HepG2 (cell line): Measurements from ENCODE around the gene ANO2. TPM values are rescaled to one million over a fixed set of nuclear protein-coding genes. Genes with fewer than 3 reads are reported as not detected.

Experiments used
- ATAC-seq: fragments of 200-7000 bp; cut with Tn5 transposase; 3 replicates; pipeline ENCODE4 v1.9.1; 2020; ENCODE audit warnings: mild to moderate bottlenecking, moderate library complexity
- BruUV-seq: library from RNA; stranded (reverse); fragments of 400-500 nt; replicated peaks from 2 replicates; lab custom pipeline; 2021; lab: Mats Ljungman, UMichigan
- CTCF ChIA-PET: fragments of 300-600 bp; formaldehyde crosslinking; extraction: SDS; loops from one replicate; lab custom pipeline; 2021; ENCODE audit warnings: low total read pairs, inconsistent platforms, low intra/inter-chr PET ratio; lab: Yijun Ruan, JAX
- POLR2A ChIA-PET: fragments of 350-600 bp; sonication (Branson Sonifier 250); formaldehyde crosslinking; loops from one replicate; lab custom pipeline; 2020; ENCODE audit warnings: antibody characterized with exemption, inconsistent platforms; lab: Yijun Ruan, JAX
- DNase-seq: peaks from one replicate; pipeline ENCODE4 v3.0.0-alpha.2; 2015; ENCODE audit warnings: low spot score
- FAIRE-seq: peaks from 3 replicates; lab custom pipeline; 2011; peaks lifted over from hg19 to GRCh38; lab: Jason Lieb, UNC
- H2AFZ ChIP-seq: one replicate; pipeline ENCODE4 v1.6.1; 2011; ENCODE audit warnings: low read length, inconsistent platforms
- H3K27ac ChIP-seq: fragments of 300-600 bp; 3 replicates; pipeline ENCODE4 v1.8.0; 2011; ENCODE audit warnings: mixed run types, mild to moderate bottlenecking, mixed read lengths, low read length, inconsistent platforms; ENCODE audit not compliant: insufficient read depth; ENCODE audit errors: extremely low read length
- H3K27me3 ChIP-seq, 2 experiments: fragments of 200-600 bp in 1 of 2; 2 replicates in 1 of 2; 3 replicates in 1 of 2; pipeline versions ENCODE4 v1.6.0 to v1.8.0; 2011; ENCODE audit warnings: low read length in 2 of 2, mild to moderate bottlenecking in 2 of 2, moderate library complexity in 2 of 2, inconsistent platforms in 1 of 2; ENCODE audit not compliant: insufficient read depth in 2 of 2, control insufficient read depth in 1 of 2
- H3K36me3 ChIP-seq, 2 experiments: fragments of 200-600 bp in 1 of 2; replicated peaks in 1 of 2; 2 replicates in 1 of 2; 3 replicates in 1 of 2; pipeline versions ENCODE4 v1.5.1 to v1.8.0; 2011; ENCODE audit warnings: low read length in 2 of 2, inconsistent platforms in 1 of 2; ENCODE audit not compliant: insufficient read depth in 2 of 2, control insufficient read depth in 1 of 2
- H3K4me1 ChIP-seq: 2 replicates; pipeline ENCODE4 v1.5.1; 2012; ENCODE audit warnings: low read length, inconsistent platforms; ENCODE audit not compliant: insufficient read depth
- H3K4me2 ChIP-seq: 2 replicates; pipeline ENCODE4 v1.6.0; 2011; ENCODE audit warnings: low read depth, low read length, inconsistent platforms
- H3K4me3 ChIP-seq, 3 experiments: fragments of 200-600 bp in 1 of 3; sonication (generic), shearing (Covaris generic) in 1 of 3; replicated peaks in 1 of 3; 2 replicates each; pipeline ENCODE4 v1.5.1; 2011 to 2016; ENCODE audit warnings: low read length in 3 of 3, inconsistent platforms in 2 of 3, low read depth in 2 of 3, mild to moderate bottlenecking in 2 of 3, control low read depth in 1 of 3, mixed read lengths in 1 of 3; ENCODE audit not compliant: insufficient read depth in 1 of 3
- H3K79me2 ChIP-seq: one replicate; pipeline ENCODE4 v1.6.1; 2011; ENCODE audit warnings: low read length, inconsistent platforms; ENCODE audit not compliant: insufficient read depth
- H3K9ac ChIP-seq: 2 replicates; pipeline ENCODE4 v1.6.0; 2011; ENCODE audit warnings: mild to moderate bottlenecking, low read depth, low read length, inconsistent platforms; ENCODE audit not compliant: insufficient read depth
- H3K9me3 ChIP-seq: 2 replicates; pipeline ENCODE4 v1.5.1; 2012; ENCODE audit warnings: mild to moderate bottlenecking, low read length
- H4K20me1 ChIP-seq: 2 replicates; pipeline ENCODE4 v1.6.0; 2011; ENCODE audit warnings: inconsistent platforms, mild to moderate bottlenecking, low read length, moderate library complexity; ENCODE audit not compliant: insufficient read depth
- PTBP1 ChIP-seq: fragments of 200-400 bp; formaldehyde crosslinking; IDR thresholded peaks from 2 replicates; pipeline ENCODE4 v1.6.1; 2018; ENCODE audit warnings: low read length, low read depth; ENCODE audit not compliant: poor library complexity, severe bottlenecking
- REXO4 ChIP-seq: sonication (generic); formaldehyde crosslinking; IDR thresholded peaks from 2 replicates; pipeline ENCODE4 v1.8.0; 2022; ENCODE audit warnings: missing genetic modification reagents, mild to moderate bottlenecking, borderline replicate concordance
- SNRNP70 ChIP-seq: fragments of 200-400 bp; formaldehyde crosslinking; IDR thresholded peaks from 2 replicates; pipeline ENCODE4 v1.6.1; 2017; ENCODE audit warnings: mild to moderate bottlenecking, low read depth, low read length, moderate library complexity
- YEATS2 ChIP-seq: sonication (generic); formaldehyde crosslinking; IDR thresholded peaks from 2 replicates; pipeline ENCODE4 v1.4.0; 2020; ENCODE audit warnings: missing genetic modification reagents, borderline replicate concordance
- ZBTB25 ChIP-seq: IDR thresholded peaks from 2 replicates; pipeline ENCODE4 v1.6.1; 2018; ENCODE audit warnings: missing genetic modification reagents
- ZMYM2 ChIP-seq: sonication (generic); formaldehyde crosslinking; IDR thresholded peaks from 2 replicates; pipeline ENCODE4 v1.8.0; 2022; ENCODE audit warnings: mild to moderate bottlenecking, missing genetic modification reagents
- ZNF207 ChIP-seq: fragments of 450-650 bp; IDR thresholded peaks from 2 replicates; pipeline ENCODE4 v1.6.1; 2016; ENCODE audit warnings: antibody characterized with exemption, borderline replicate concordance
- ZNF263 ChIP-seq: sonication (generic); formaldehyde crosslinking; IDR thresholded peaks from 2 replicates; pipeline ENCODE4 v1.4.0; 2020; ENCODE audit warnings: missing genetic modification reagents
- ZNF451 ChIP-seq: sonication (generic); formaldehyde crosslinking; IDR thresholded peaks from 2 replicates; pipeline ENCODE4 v1.5.0; 2020; ENCODE audit warnings: mild to moderate bottlenecking, missing genetic modification reagents
- ZNF496 ChIP-seq: sonication (generic); formaldehyde crosslinking; IDR thresholded peaks from 2 replicates; pipeline ENCODE4 v1.8.1; 2023; ENCODE audit warnings: mild to moderate bottlenecking, moderate library complexity, missing genetic modification reagents; ENCODE audit not compliant: insufficient replicate concordance
- ZNF788 ChIP-seq: sonication (generic); formaldehyde crosslinking; IDR thresholded peaks from 2 replicates; pipeline ENCODE4 v1.5.0; 2020; ENCODE audit warnings: mild to moderate bottlenecking, missing genetic modification reagents, borderline replicate concordance
- WGBS: methylation state at CpG from one replicate; pipeline ENCODE4 v1.1.6; 2017; ENCODE audit warnings: low lambda C conversion rate; 5-methylcytosine and 5-hydroxymethylcytosine counted together
- in situ Hi-C: cut with HindIII; loops from 2 replicates; pipeline ENCODE4 v1.10.0; 2017; ENCODE audit warnings: low pct_unique_long_range_greater_than_20kb; ENCODE audit not compliant: extremely low pct_ligation_motif_present
- intact Hi-C: fragments of 100-400 bp; cut with micrococcal nuclease; formaldehyde crosslinking; loops from one replicate; pipeline ENCODE4 v1.10.0; 2022; ENCODE audit not compliant: unreplicated experiment
- polyA plus RNA-seq, 8 experiments: library from polyadenylated mRNA; depleted of rRNA in 3 of 8; stranded (reverse) in 7 of 8; unstranded in 1 of 8; fragments of >200 nt; fragmentation: Illumina TruSeq in 4 of 8; extraction: Trizol in 4 of 8; gene quantifications; 2 replicates each; pipeline versions ENCODE4 v1.2.1 to v1.2.3, GENCODE V29; 2011 to 2016; ENCODE audit warnings: low read depth in 4 of 8, missing spikeins in 1 of 8, mixed read lengths in 1 of 8; ENCODE audit not compliant: insufficient read depth in 1 of 8
- total RNA-seq, 5 experiments: library from RNA; depleted of rRNA; stranded (reverse); fragments of >200 nt; fragmentation: Illumina TruSeq; extraction: Trizol; gene quantifications; 2 replicates each; pipeline ENCODE4 v1.2.3, GENCODE V29; 2016; ENCODE audit warnings: low read depth in 1 of 5

Gene ANO2
- total and polyA plus RNA-seq, 2 of the 13 experiments (the other 11 are each of a cell fraction or from before 2014, with no cell fraction given) = 0.18 TPM; not detected in 1

DNA sequence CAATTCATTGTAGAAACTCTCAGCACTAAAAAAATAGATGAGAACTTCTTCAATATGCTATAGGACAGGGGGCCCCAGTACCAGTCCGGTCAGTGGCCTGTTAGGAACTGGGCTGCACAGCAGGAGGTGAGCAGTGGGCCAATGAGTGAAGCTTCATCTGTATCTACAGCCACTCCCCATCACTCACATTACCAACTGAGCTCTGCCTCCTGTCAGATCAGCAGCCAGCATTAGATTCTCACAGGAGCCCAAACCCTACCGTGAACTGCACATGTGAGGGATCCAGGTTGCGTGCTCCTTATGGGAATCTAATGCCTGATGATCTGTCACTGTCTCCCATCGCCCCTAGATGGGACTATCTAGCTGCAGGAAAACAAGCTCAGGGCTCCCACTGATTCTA, 15.7 kb upstream of the ANO2 start:
- H4K20me1 ChIP-seq = no peaks in the 10 kb centered on the region
- TF ChIP-seq ZNF207 (no peak), REXO4 (no peak), ZNF451 (no peak), YEATS2 (CRISPR knock-in tag) (no peak), SNRNP70 (no peak), ZNF263 (CRISPR knock-in tag) (no peak), ZNF788 (CRISPR knock-in tag) (no peak), ZMYM2 (CRISPR knock-in tag) (no peak), ZNF496 (CRISPR knock-in tag) (no peak), PTBP1 (no peak), ZBTB25 (CRISPR knock-in tag) (no peak)
- TF ChIP-seq, all 625 proteins: peak for 0
- no TSS peak for BruUV-seq
- Histone ChIP-seq H3K27me3 (peaks cover 0 to 9% of the 10 kb centered on the region in 2 experiments; a peak in 1 of 5 replicates), H3K9ac (no peak overlapping the region), H3K4me2 (no peak overlapping the region), H3K4me3 (no peak overlapping the region), H3K79me2 (no peaks in the 10 kb centered on the region), H3K4me1 (peaks cover 14% of the 10 kb centered on the region), H2AFZ (no peak overlapping the region), H3K36me3 (no peaks in the 10 kb centered on the region), H3K9me3 (no peaks in the 10 kb centered on the region), H3K27ac (no peak overlapping the region)
- ATAC-seq (no peak), FAIRE-seq (no peak), DNase-seq (no peak)
- POLR2A ChIA-PET = no interaction called here
- in situ Hi-C loops = no loop called here
- CTCF ChIA-PET = no interaction called here
- intact Hi-C loops = no loop called here
- 53% methylated on average over 4 of the region's 4 CpGs for WGBS
